Epithelial cell of proximal tubule (primary cell): Measurements from ENCODE around the gene JMJD8. TPM values are rescaled to one million over a fixed set of nuclear protein-coding genes. Genes with fewer than 3 reads are reported as not detected.

Experiments used
- DNase-seq: peaks from one replicate; pipeline ENCODE4 v3.0.0-alpha.2; 2011; ENCODE audit warnings: low read depth
- H3K4me3 ChIP-seq: 2 replicates; pipeline ENCODE4 v1.5.1; 2011; ENCODE audit warnings: low read depth, mild to moderate bottlenecking, low read length
- CTCF ChIP-seq: conservative IDR thresholded peaks from 2 replicates; pipeline ENCODE4 v1.5.1; 2012; ENCODE audit warnings: low read depth, mild to moderate bottlenecking, low read length
- total RNA-seq: library from RNA; depleted of rRNA; stranded (reverse); fragments of >200 nt; gene quantifications from 2 replicates; pipeline ENCODE4 v1.2.3, GENCODE V29; 2015

The JMJD8 gene
- total RNA-seq, 1 donor from 2014 or later: 65.6 TPM

- no peak for TF ChIP-seq CTCF
- H3K4me3 ChIP-seq: no peak overlapping the region
- DNase-seq: no peak
Observed at GRCh38 chr16:707062-707538, 23.0 kb upstream of the JMJD8 start.

- no peak for DNase-seq
- no peak for TF ChIP-seq CTCF
- H3K4me3 ChIP-seq: no peak overlapping the region
Observed at GRCh38 chr16:706189-707061, 22.3 kb upstream of the JMJD8 start.

GRCh38 chr16:705431-706188, 21.5 kb upstream of the JMJD8 start, which contains the start of gene FBXL16:
Gene FBXL16 (minus strand): TSS chr16:705801. CDS start chr16:697405, 8,396 bp downstream.
- DNase-seq: no peak
- TF ChIP-seq CTCF: no peak
- H3K4me3 ChIP-seq: no peak within 1 kb of the TSS

- no peak for DNase-seq
- no peak overlapping the region for H3K4me3 ChIP-seq
- no peak for TF ChIP-seq CTCF
Observed at GRCh38 chr16:704552-705380, 20.6 kb upstream of the JMJD8 start.

GRCh38 chr16:704047-704446, 19.9 kb upstream of the JMJD8 start:
- no peak for DNase-seq
- no peak for TF ChIP-seq CTCF

GRCh38 chr16:703406-703805, 19.3 kb upstream of the JMJD8 start:
- DNase-seq: no peak
- no peak overlapping the region for H3K4me3 ChIP-seq
- TF ChIP-seq CTCF: no peak

More at GRCh38 chr16:704047-704446, 19.9 kb upstream of the JMJD8 start:
- H3K4me3 ChIP-seq: no peak overlapping the region
